NT2/D1 (cell line): Measurements from ENCODE around the gene MDM2.
A peak's percentile ranks its signal among the peaks of the same experiment; 100 is the strongest.

Experiments used
- DNase-seq: peaks from one replicate; pipeline ENCODE4 v3.0.0-alpha.2; 2011; ENCODE audit warnings: low read depth, low spot score
- H3K27me3 ChIP-seq: 2 replicates; pipeline ENCODE4 v1.6.0; 2011; ENCODE audit warnings: mild to moderate bottlenecking; ENCODE audit not compliant: insufficient read length, insufficient read depth
- H3K36me3 ChIP-seq: 2 replicates; pipeline ENCODE4 v1.6.1; 2011; ENCODE audit warnings: mild to moderate bottlenecking, low read length, mixed read lengths; ENCODE audit not compliant: insufficient read depth, insufficient read length
- H3K4me1 ChIP-seq: 2 replicates; pipeline ENCODE4 v1.5.1; 2011; ENCODE audit not compliant: insufficient read depth, insufficient read length
- H3K4me3 ChIP-seq: 2 replicates; pipeline ENCODE4 v1.5.1; 2011; ENCODE audit warnings: low read depth; ENCODE audit not compliant: insufficient read length
- H3K9ac ChIP-seq: 2 replicates; pipeline ENCODE4 v1.6.0; 2011; ENCODE audit warnings: low read depth; ENCODE audit not compliant: insufficient read length
- H3K9me3 ChIP-seq: 2 replicates; pipeline ENCODE4 v1.5.1; 2011; ENCODE audit warnings: mild to moderate bottlenecking, low read length; ENCODE audit not compliant: insufficient read depth
- SUZ12 ChIP-seq: IDR thresholded peaks from 2 replicates; pipeline ENCODE4 v1.6.1; 2011; ENCODE audit not compliant: insufficient read length, insufficient read depth; ENCODE audit errors: extremely low read depth
- YY1 ChIP-seq: IDR thresholded peaks from 2 replicates; pipeline ENCODE4 v1.6.1; 2011; ENCODE audit not compliant: insufficient read length, insufficient read depth
- ZNF274 ChIP-seq: IDR thresholded peaks from 2 replicates; pipeline ENCODE4 v1.6.1; 2011; ENCODE audit warnings: mild to moderate bottlenecking, low read depth, low read length

Gene MDM2

GRCh38 chr12:68807576-68808387 lies at the start of gene MDM2:
Gene MDM2, plus strand, starts transcription at chr12:68808177. Its CDS starts 301 bp downstream, at chr12:68808478.
- Histone ChIP-seq H3K9ac (peak within 1 kb of the TSS; percentile 99), H3K36me3 (peaks cover 36% of the 10 kb centered on the region), H3K9me3 (no peaks in the 10 kb centered on the region), H3K27me3 (no peaks in the 10 kb centered on the region), H3K4me3 (peak within 1 kb of the TSS; percentile 96), H3K4me1 (peaks cover 9% of the 10 kb centered on the region)
- TF ChIP-seq SUZ12 (no peak), ZNF274 (no peak), YY1 (no peak)
- DNase-seq, result peak; percentile 91

- H3K9me3 ChIP-seq, result no peaks in the 10 kb centered on the region
- DNase-seq, result no peak
- H3K27me3 ChIP-seq, result no peaks in the 10 kb centered on the region
- H3K4me1 ChIP-seq, result no peaks in the 10 kb centered on the region
- TF ChIP-seq SUZ12 (no peak), ZNF274 (no peak), YY1 (no peak)
- H3K9ac ChIP-seq, result no peak overlapping the region
- peaks cover 63% of the 10 kb centered on the region for H3K36me3 ChIP-seq
- H3K4me3 ChIP-seq, result no peak overlapping the region
These were observed 48.1 kb upstream of the MDM2 start for GRCh38 chr12:68759852-68760251.

GRCh38 chr12:68760806-68761441 lies 47.1 kb upstream of the MDM2 start:
- no peak for DNase-seq
- no peak overlapping the region for H3K4me3 ChIP-seq
- no peaks in the 10 kb centered on the region for H3K9me3 ChIP-seq
- peaks cover 57% of the 10 kb centered on the region for H3K36me3 ChIP-seq
- no peaks in the 10 kb centered on the region for H3K27me3 ChIP-seq
- TF ChIP-seq YY1 (no peak), SUZ12 (no peak), ZNF274 (no peak)
- H3K9ac ChIP-seq, result no peak overlapping the region
- H3K4me1 ChIP-seq, result no peaks in the 10 kb centered on the region

GRCh38 chr12:68761442-68761812 lies 46.5 kb upstream of the MDM2 start:
- no peak for TF ChIP-seq ZNF274
- no peak for TF ChIP-seq SUZ12
- TF ChIP-seq YY1, result no peak
- Histone ChIP-seq H3K27me3 (no peaks in the 10 kb centered on the region), H3K4me3 (no peak overlapping the region), H3K9ac (no peak overlapping the region), H3K4me1 (no peaks in the 10 kb centered on the region), H3K36me3 (peaks cover 55% of the 10 kb centered on the region), H3K9me3 (no peaks in the 10 kb centered on the region)
- DNase-seq, result no peak

GRCh38 chr12:68761901-68762630 lies 45.9 kb upstream of the MDM2 start:
- Histone ChIP-seq H3K9me3 (no peaks in the 10 kb centered on the region), H3K4me3 (no peak overlapping the region), H3K4me1 (no peaks in the 10 kb centered on the region), H3K9ac (no peak overlapping the region), H3K27me3 (no peaks in the 10 kb centered on the region), H3K36me3 (peaks cover 59% of the 10 kb centered on the region)
- no peak for DNase-seq
- TF ChIP-seq YY1 (no peak), ZNF274 (no peak)

GRCh38 chr12:68762691-68763090 lies 45.3 kb upstream of the MDM2 start:
- H3K4me3 ChIP-seq, result no peak overlapping the region
- no peak for DNase-seq
- H3K9ac ChIP-seq, result no peak overlapping the region
- TF ChIP-seq ZNF274, result no peak
- no peaks in the 10 kb centered on the region for H3K4me1 ChIP-seq
- H3K27me3 ChIP-seq, result no peaks in the 10 kb centered on the region
- H3K9me3 ChIP-seq, result no peaks in the 10 kb centered on the region
- H3K36me3 ChIP-seq, result peaks cover 53% of the 10 kb centered on the region

GRCh38 chr12:68765696-68766095 lies 42.3 kb upstream of the MDM2 start:
- Histone ChIP-seq H3K4me3 (no peak overlapping the region), H3K4me1 (no peaks in the 10 kb centered on the region), H3K9ac (no peak overlapping the region), H3K36me3 (peaks cover 35% of the 10 kb centered on the region), H3K27me3 (no peaks in the 10 kb centered on the region), H3K9me3 (no peaks in the 10 kb centered on the region)
- TF ChIP-seq SUZ12 (no peak), YY1 (no peak), ZNF274 (no peak)
- DNase-seq, result no peak
